ENCODE measurements around the gene RESP18. TPM values are rescaled to one million over a fixed set of nuclear protein-coding genes. Genes with fewer than 3 reads are reported as not detected.

Gene RESP18
- polyA plus RNA-seq, 2 of the 4 experiments (the other 2 are of a cell fraction), result not detected

DNA sequence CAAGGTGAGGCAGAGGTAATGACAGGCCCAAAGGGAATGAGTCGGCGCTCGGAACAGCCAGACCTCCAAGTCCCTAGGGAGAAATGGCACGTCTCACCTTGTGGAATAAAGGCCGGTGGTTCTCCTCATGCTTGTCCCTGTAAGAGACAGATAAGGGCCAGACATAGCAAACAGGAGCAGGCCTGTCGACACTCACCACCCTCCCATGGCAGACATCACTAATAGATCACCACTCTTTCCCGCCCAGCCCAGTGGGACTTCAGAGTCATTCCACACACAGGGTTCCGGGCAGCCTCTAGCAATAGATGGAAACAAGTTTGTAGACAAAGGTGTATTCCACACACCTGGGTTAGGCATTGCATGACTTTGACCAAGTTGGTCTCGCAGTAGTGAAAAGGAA lies 48.9 kb upstream of the RESP18 start:
- ChIA-PET POLR2A (no interaction called here), CTCF (interaction anchor here (1.4 to 2.7 kb wide), 2 partner anchors 22 to 148 kb away, joined by 4 to 10 read pairs; no protein-coding TSS in a partner anchor)
- Histone ChIP-seq H3K9me3 (no peaks in the 10 kb centered on the region), H3K4me3 (no peak overlapping the region), H3K4me1 (no peaks in the 10 kb centered on the region; the same call in 2 of the 3 replicates), H3K27ac (no peak overlapping the region), H3K4me2 (no peak overlapping the region)
- ATAC-seq (no peak; a peak in 1 of 6 replicates), DNase-seq (ENCODE audit: low read depth in 1 of 2, low spot score in 1 of 2) (no peak), FAIRE-seq (no peak)
- TF ChIP-seq NR3C1 (IDR thresholded peaks at IDR 0.05) (no peak), NPAS2 (CRISPR knock-in tag; IDR thresholded peaks at IDR 0.05; ENCODE audit: borderline replicate concordance) (no peak), JUN (IDR thresholded peaks at IDR 0.05) (no peak), HOXB13 (CRISPR knock-in tag; IDR thresholded peaks at IDR 0.05; ENCODE audit: low read depth) (no peak), FOSL2 (IDR thresholded peaks at IDR 0.05) (no peak), FOSL2 (CRISPR knock-in tag; IDR thresholded peaks at IDR 0.05) (no peak)
- TF ChIP-seq, protein P1, sequence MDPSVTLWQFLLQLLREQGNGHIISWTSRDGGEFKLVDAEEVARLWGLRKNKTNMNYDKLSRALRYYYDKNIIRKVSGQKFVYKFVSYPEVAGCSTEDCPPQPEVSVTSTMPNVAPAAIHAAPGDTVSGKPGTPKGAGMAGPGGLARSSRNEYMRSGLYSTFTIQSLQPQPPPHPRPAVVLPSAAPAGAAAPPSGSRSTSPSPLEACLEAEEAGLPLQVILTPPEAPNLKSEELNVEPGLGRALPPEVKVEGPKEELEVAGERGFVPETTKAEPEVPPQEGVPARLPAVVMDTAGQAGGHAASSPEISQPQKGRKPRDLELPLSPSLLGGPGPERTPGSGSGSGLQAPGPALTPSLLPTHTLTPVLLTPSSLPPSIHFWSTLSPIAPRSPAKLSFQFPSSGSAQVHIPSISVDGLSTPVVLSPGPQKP (IDR thresholded peaks at IDR 0.05; ENCODE audit: low read depth, low read length), result no peak
- 93% methylated on average over 8 of the region's 9 CpGs for WGBS (ENCODE audit: missing lambda C conversion rate)

DNA sequence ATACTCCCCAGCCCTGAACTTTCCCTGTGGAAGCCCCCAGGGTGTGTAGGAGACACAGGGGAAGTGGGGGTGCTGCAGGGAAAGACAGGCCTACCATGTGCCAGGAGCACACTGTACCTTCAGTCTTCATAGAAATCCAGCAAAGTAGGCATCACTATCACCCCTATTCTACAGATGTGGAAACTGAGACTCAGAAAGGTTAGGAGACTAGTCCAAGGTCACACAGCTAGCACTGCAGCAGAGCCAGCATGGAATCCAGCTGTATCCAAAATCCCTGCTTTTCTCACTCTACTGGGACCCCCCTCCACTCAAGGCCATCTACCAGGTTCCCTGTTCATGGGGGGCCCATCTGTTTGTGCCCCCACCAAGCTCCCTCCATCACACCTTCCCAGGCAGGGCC lies 48.4 kb upstream of the RESP18 start:
- ChIA-PET POLR2A (no interaction called here), CTCF (interaction anchor here (1.4 to 2.7 kb wide), 2 partner anchors 23 to 149 kb away, joined by 4 to 10 read pairs; no protein-coding TSS in a partner anchor)
- ATAC-seq (no peak), DNase-seq (ENCODE audit: low read depth in 1 of 2, low spot score in 1 of 2) (no peak), FAIRE-seq (no peak)
- H3K4me3 ChIP-seq, result no peak overlapping the region
- H3K9me3 ChIP-seq, result no peaks in the 10 kb centered on the region
- no peak for TF ChIP-seq RCOR1 (IDR thresholded peaks at IDR 0.05; ENCODE audit: low read depth, low read length)
- TF ChIP-seq RFX5 (IDR thresholded peaks at IDR 0.05), result no peak
- TF ChIP-seq CBX8 (IDR thresholded peaks at IDR 0.05), result no peak
- TF ChIP-seq POLR2AphosphoS2 (conservative IDR thresholded peaks at IDR 0.05; ENCODE audit: low read length), result no peak
- no peak for TF ChIP-seq KDM5A (IDR thresholded peaks at IDR 0.05)
- TF ChIP-seq TFCP2L1 (CRISPR knock-in tag; IDR thresholded peaks at IDR 0.05), result no peak
- no peak for TF ChIP-seq FOXS1 (CRISPR knock-in tag; IDR thresholded peaks at IDR 0.05)
- no peak overlapping the region for H3K27ac ChIP-seq
- H3K4me1 ChIP-seq, result no peaks in the 10 kb centered on the region
- no peak overlapping the region for H3K4me2 ChIP-seq

DNA sequence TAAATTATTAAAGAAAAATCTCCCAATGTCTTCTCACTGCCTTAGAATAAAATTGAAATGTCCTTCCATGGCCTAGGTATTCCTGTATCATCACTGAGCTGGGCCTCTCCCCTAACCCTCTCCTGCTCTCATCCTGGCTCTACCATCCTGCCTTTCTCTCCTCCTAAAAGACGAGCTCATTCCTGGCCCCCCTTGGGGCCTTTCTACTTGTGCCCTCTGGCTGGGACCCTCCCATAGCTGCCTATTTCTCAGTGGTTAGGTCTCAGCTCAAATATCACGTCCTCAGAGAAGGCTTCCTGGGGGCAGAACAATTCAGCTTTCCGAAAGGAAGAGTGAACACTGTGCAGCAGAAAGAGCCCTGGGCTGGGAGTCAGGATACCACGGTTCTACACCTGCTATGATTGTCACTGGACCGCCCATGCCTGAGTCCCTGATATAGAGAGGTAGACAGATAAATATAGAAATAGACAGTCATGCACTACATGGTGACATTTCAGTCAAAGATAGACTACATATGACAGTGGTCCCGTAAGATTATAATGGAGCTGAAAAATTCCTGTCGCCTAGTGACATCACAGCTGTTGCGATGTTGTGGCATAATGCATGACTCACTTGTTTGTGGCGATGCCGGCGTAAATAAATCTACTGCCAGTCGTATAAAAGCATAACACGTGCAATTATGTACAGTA lies 45.8 kb upstream of the RESP18 start:
- ChIA-PET CTCF (interaction anchor here (0.7 to 2.5 kb wide), 8 partner anchors 9 to 320 kb away, joined by 3 to 9 read pairs (median 4); partner anchors contain the start of gene DNPEP), POLR2A (no interaction called here)
- TF ChIP-seq FOSL2 (IDR thresholded peaks at IDR 0.05) (no peak), FOSL2 (CRISPR knock-in tag; IDR thresholded peaks at IDR 0.05) (peak; percentile 25; the same call in 1 of the 2 replicates), JUNB (IDR thresholded peaks at IDR 0.05) (no peak)
- Histone ChIP-seq H3K4me3 (no peak overlapping the region), H3K9me3 (no peaks in the 10 kb centered on the region), H3K4me1 (no peaks in the 10 kb centered on the region), H3K27ac (no peak overlapping the region), H3K4me2 (no peak overlapping the region)
- DNase-seq (ENCODE audit: low read depth in 1 of 2, low spot score in 1 of 2) (no peak), FAIRE-seq (no peak), ATAC-seq (no peak)
- WGBS (ENCODE audit: missing lambda C conversion rate), result 87% methylated on average over 13 of the region's 13 CpGs

DNA sequence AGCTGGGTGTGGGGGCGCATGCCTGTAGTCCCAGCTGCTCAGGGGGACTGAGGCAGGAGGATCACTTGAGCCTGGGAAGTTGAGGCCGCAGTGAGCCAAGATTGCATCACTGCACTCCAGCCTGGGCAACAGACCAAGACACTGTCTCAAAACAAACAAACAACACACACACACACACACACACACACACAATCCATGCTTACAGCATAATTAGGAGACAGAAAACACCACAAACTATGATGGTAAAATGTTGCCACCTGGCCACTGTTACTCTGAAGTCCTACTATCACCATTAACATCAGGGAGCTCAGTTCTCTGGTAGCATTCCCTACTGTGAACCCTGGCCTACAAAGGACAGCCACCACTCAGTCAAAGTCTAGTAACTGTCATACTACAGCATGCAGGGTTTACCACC lies 36.9 kb upstream of the RESP18 start:
- peaks cover 22% of the 10 kb centered on the region for H3K4me1 ChIP-seq
- peak; percentile 59 to 62; a peak in 5 of 6 replicates for ATAC-seq
- no peaks in the 10 kb centered on the region for H3K9me3 ChIP-seq
- peak overlapping the region; percentile 51 for H3K4me2 ChIP-seq
- H3K4me3 ChIP-seq, result no peak overlapping the region
- no peak overlapping the region; a peak in 1 of 6 replicates for H3K27ac ChIP-seq
- FAIRE-seq, result no peak
- WGBS (ENCODE audit: missing lambda C conversion rate), result 43% methylated on average over 2 of the region's 2 CpGs
- peak in 1 of 2 experiments; percentile 52 for DNase-seq (ENCODE audit: low read depth in 1 of 2, low spot score in 1 of 2)
- CTCF ChIA-PET, result interaction anchor here (0.9 to 1.3 kb wide), 3 partner anchors 9 to 34 kb away, joined by 3 to 5 read pairs (median 3); no protein-coding TSS in a partner anchor
- TF ChIP-seq CEBPB (IDR thresholded peaks at IDR 0.05) (peak in 1 of 2 experiments; percentile 63; a peak in 1 of 4 replicates), HOXB13 (CRISPR knock-in tag; IDR thresholded peaks at IDR 0.05; ENCODE audit: low read depth) (no peak)
- POLR2A ChIA-PET, result interaction anchor here (1.4 kb wide), 1 partner anchor 18 kb away, joined by 5 read pairs; the partner anchor contains the start of gene DNPEP

All from A549 (cell line).